T-helper 17 cell (primary cell): Measurements from ENCODE around the gene SBK3. TPM values are rescaled to one million over a fixed set of nuclear protein-coding genes. Genes with fewer than 3 reads are reported as not detected.
A peak's percentile ranks its signal among the peaks of the same experiment; 100 is the strongest.
"Not testable (repeated sequence)": the region's sequence is repeated elsewhere in the genome, so short reads cannot be mapped to it uniquely, and the experiment has no call there.

Experiments used
- ATAC-seq: fragments of 150-1000 bp; cut with Tn5 transposase; 2 replicates; pipeline ENCODE4 v1.10.0; 2021; ENCODE audit warnings: mild to moderate bottlenecking, moderate library complexity
- DNase-seq, 3 donors: peaks; one replicate each; pipeline versions ENCODE4 v3.0.0 to v3.0.0-alpha.2; 2020 to 2021
- H3K9me3 ChIP-seq: one replicate; pipeline ENCODE4 v1.7.0; 2013; ENCODE audit warnings: low read length, mild to moderate bottlenecking; ENCODE audit not compliant: control insufficient read depth, poor library complexity, severe bottlenecking
- H3K27ac Mint-ChIP-seq: one replicate; pipeline ENCODE4 v1.8.0; 2022; ENCODE audit warnings: mild to moderate bottlenecking, moderate library complexity, mixed read lengths
- H3K27me3 Mint-ChIP-seq: one replicate; pipeline ENCODE4 v1.8.0; 2022; ENCODE audit warnings: mixed read lengths
- H3K36me3 Mint-ChIP-seq: one replicate; pipeline ENCODE4 v1.8.0; 2022; ENCODE audit warnings: low read depth, mixed read lengths
- H3K4me1 Mint-ChIP-seq: one replicate; pipeline ENCODE4 v1.8.0; 2022; ENCODE audit warnings: mild to moderate bottlenecking, mixed read lengths
- H3K4me3 Mint-ChIP-seq: one replicate; pipeline ENCODE4 v1.8.0; 2022; ENCODE audit warnings: mild to moderate bottlenecking, moderate library complexity, mixed read lengths
- total RNA-seq, 4 donors: library from RNA in 2 of 4; stranded (reverse) in 2 of 4; gene quantifications; one replicate each; pipeline ENCODE4 v1.2.3 and lab custom pipeline; 2022 to 2026

SBK3 gene
- total RNA-seq, 2 donors from 2014 or later = not detected

GRCh38 chr19:55581823-55582223 lies 36.5 kb upstream of the SBK3 start:
- DNase-seq (no peak), ATAC-seq (no peak)
- Mint-ChIP-seq H3K4me3 (peak overlapping the region; percentile 87), H3K27ac (no peak overlapping the region), H3K27me3 (no peaks in the 10 kb centered on the region), H3K36me3 (peaks cover 5% of the 10 kb centered on the region), H3K4me1 (peaks cover 37% of the 10 kb centered on the region)
- H3K9me3 ChIP-seq = no peaks in the 10 kb centered on the region

GRCh38 chr19:55581145-55581822 lies 35.9 kb upstream of the SBK3 start:
- peak overlapping the region; percentile 87 for H3K4me3 Mint-ChIP-seq
- H3K9me3 ChIP-seq = no peaks in the 10 kb centered on the region
- DNase-seq (no peak), ATAC-seq (no peak)
- H3K36me3 Mint-ChIP-seq = peaks cover 5% of the 10 kb centered on the region
- H3K4me1 Mint-ChIP-seq = peaks cover 36% of the 10 kb centered on the region
- peak overlapping the region; percentile 62 for H3K27ac Mint-ChIP-seq
- H3K27me3 Mint-ChIP-seq = no peaks in the 10 kb centered on the region

- H3K36me3 Mint-ChIP-seq = peaks cover 5% of the 10 kb centered on the region
- peak within 1 kb of the TSS; percentile 62 for H3K27ac Mint-ChIP-seq
- H3K4me1 Mint-ChIP-seq = peaks cover 32% of the 10 kb centered on the region
- DNase-seq (peak; percentile 34 to 55 (median 51)), ATAC-seq (peak; percentile 77)
- no peaks in the 10 kb centered on the region for H3K27me3 Mint-ChIP-seq
- peak within 1 kb of the TSS; percentile 87 for H3K4me3 Mint-ChIP-seq
- H3K9me3 ChIP-seq = no peaks in the 10 kb centered on the region
Measured at GRCh38 chr19:55580628-55581144, 35.3 kb upstream of the SBK3 start, which contains the start of gene ZNF579. ZNF579 (minus strand) TSS chr19:55580848; CDS start chr19:55579639, 1,209 bp downstream.

GRCh38 chr19:55579766-55580621 lies 34.7 kb upstream of the SBK3 start:
- no peak for DNase-seq
- peaks cover 25% of the 10 kb centered on the region for H3K4me1 Mint-ChIP-seq
- no peaks in the 10 kb centered on the region for H3K9me3 ChIP-seq
- H3K36me3 Mint-ChIP-seq = peaks cover 5% of the 10 kb centered on the region
- H3K4me3 Mint-ChIP-seq = peak overlapping the region; percentile 87
- peak; percentile 40 for ATAC-seq
- no peaks in the 10 kb centered on the region for H3K27me3 Mint-ChIP-seq
- peak overlapping the region; percentile 62 for H3K27ac Mint-ChIP-seq

GRCh38 chr19:55578761-55579747 lies 33.7 kb upstream of the SBK3 start:
- Mint-ChIP-seq H3K4me3 (peak overlapping the region; percentile 87), H3K27me3 (no peaks in the 10 kb centered on the region), H3K27ac (peak overlapping the region; percentile 62), H3K4me1 (peaks cover 23% of the 10 kb centered on the region), H3K36me3 (peaks cover 5% of the 10 kb centered on the region)
- ATAC-seq (no peak), DNase-seq (no peak)
- H3K9me3 ChIP-seq = no peaks in the 10 kb centered on the region

GRCh38 chr19:55578031-55578760 lies 32.9 kb upstream of the SBK3 start:
- H3K9me3 ChIP-seq = no peaks in the 10 kb centered on the region
- Mint-ChIP-seq H3K27me3 (no peaks in the 10 kb centered on the region), H3K27ac (no peak overlapping the region), H3K36me3 (peaks cover 5% of the 10 kb centered on the region), H3K4me1 (peaks cover 23% of the 10 kb centered on the region), H3K4me3 (no peak overlapping the region)
- DNase-seq (no peak), ATAC-seq (no peak)

- H3K27me3 Mint-ChIP-seq = no peaks in the 10 kb centered on the region
- no peak overlapping the region for H3K27ac Mint-ChIP-seq
- ATAC-seq = no peak
- no peak overlapping the region for H3K4me3 Mint-ChIP-seq
- H3K9me3 ChIP-seq = no peaks in the 10 kb centered on the region
- peaks cover 5% of the 10 kb centered on the region for H3K36me3 Mint-ChIP-seq
- no peak for DNase-seq
- peaks cover 18% of the 10 kb centered on the region for H3K4me1 Mint-ChIP-seq
Measured at GRCh38 chr19:55576746-55577145, 31.4 kb upstream of the SBK3 start.

GRCh38 chr19:55573929-55574328 lies 28.6 kb upstream of the SBK3 start:
- not testable (repeated sequence) for H3K4me1 Mint-ChIP-seq, DNase-seq, ATAC-seq, H3K27ac Mint-ChIP-seq, H3K27me3 Mint-ChIP-seq, H3K36me3 Mint-ChIP-seq, H3K4me3 Mint-ChIP-seq, H3K9me3 ChIP-seq

GRCh38 chr19:55569477-55569876 lies 24.1 kb upstream of the SBK3 start:
- H3K4me3 Mint-ChIP-seq, H3K36me3 Mint-ChIP-seq, H3K9me3 ChIP-seq, DNase-seq, H3K27ac Mint-ChIP-seq, H3K4me1 Mint-ChIP-seq, ATAC-seq: not testable (repeated sequence)
- H3K27me3 Mint-ChIP-seq = peaks cover 12% of the 10 kb centered on the region

GRCh38 chr19:55567708-55568328 lies 22.5 kb upstream of the SBK3 start:
- peaks cover 17% of the 10 kb centered on the region for H3K27me3 Mint-ChIP-seq
- ATAC-seq (no peak), DNase-seq (no peak)
- H3K36me3 Mint-ChIP-seq = no peaks in the 10 kb centered on the region
- no peaks in the 10 kb centered on the region for H3K9me3 ChIP-seq
- H3K4me1 Mint-ChIP-seq = no peaks in the 10 kb centered on the region
- H3K27ac Mint-ChIP-seq = no peak overlapping the region
- H3K4me3 Mint-ChIP-seq = no peak overlapping the region

- no peak overlapping the region for H3K27ac Mint-ChIP-seq
- peaks cover 17% of the 10 kb centered on the region for H3K27me3 Mint-ChIP-seq
- ATAC-seq = no peak
Measured at GRCh38 chr19:55566823-55567222, 21.5 kb upstream of the SBK3 start.

GRCh38 chr19:55563261-55563690 lies 17.9 kb upstream of the SBK3 start:
- Mint-ChIP-seq H3K4me3 (no peak overlapping the region), H3K27ac (no peak overlapping the region), H3K4me1 (no peaks in the 10 kb centered on the region), H3K36me3 (no peaks in the 10 kb centered on the region), H3K27me3 (peaks cover 32% of the 10 kb centered on the region)
- ATAC-seq (no peak), DNase-seq (no peak)
- no peaks in the 10 kb centered on the region for H3K9me3 ChIP-seq

More at GRCh38 chr19:55566823-55567222, 21.5 kb upstream of the SBK3 start:
- DNase-seq = no peak
- H3K4me3 Mint-ChIP-seq = no peak overlapping the region
- no peaks in the 10 kb centered on the region for H3K4me1 Mint-ChIP-seq
- no peaks in the 10 kb centered on the region for H3K9me3 ChIP-seq
- no peaks in the 10 kb centered on the region for H3K36me3 Mint-ChIP-seq
